ENCODE measurements around the gene ALK.

Gene ALK

DNA sequence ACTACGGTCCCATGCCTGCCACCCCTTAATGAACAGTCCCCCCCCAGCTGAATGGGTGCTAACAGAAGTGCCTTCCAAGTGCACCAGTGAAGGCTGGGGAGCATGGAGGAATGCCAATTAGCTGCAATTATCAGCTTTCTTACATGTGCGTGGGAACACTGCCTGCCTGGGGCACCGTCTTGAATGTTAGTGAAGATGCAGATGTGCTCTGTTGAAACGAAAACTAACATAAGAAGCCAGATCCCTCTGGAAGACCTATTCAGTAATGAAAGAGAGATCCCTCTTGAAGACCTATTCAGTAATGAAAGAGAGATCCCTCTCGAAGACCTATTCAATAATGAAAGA is 651.6 kb downstream of the ALK start:
- TF ChIP-seq GATA3 (IDR thresholded peaks at IDR 0.05; ENCODE audit: low read depth, low read length) (no peak), GATA2 (IDR thresholded peaks at IDR 0.05; ENCODE audit: low read depth, low read length) (no peak)

DNA sequence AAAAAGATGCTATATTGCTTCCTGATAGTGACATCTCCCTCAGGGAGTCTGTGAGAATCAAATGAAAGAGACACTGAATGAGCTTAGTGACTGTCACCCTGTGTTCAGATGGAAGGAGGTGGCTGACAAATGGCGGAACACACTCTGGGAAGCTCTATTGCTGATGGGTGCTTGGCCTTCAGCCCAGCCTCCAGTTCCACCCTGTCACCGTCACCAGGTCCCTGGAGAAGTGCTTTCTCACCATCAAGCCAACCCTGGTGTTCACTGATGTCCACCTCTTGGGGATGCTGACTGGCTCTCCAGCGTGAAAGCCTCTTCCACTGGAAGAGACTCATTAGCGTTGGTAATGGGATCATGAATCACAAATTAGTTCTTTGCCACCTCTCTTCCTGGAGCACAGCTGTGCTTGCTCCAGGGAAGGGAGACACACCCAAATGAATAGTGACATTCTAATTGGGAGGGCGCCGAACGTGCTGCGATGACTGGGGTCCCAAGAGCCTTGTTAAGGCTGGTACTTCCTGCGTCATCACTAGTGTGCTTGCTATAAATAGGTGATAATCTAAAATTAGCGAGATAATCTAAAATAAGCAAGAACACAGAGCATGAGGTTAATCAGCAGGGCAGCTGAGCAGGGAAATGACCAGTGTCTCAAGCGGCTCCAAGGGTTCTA is 652.2 kb downstream of the ALK start:
- TF ChIP-seq GATA3 (IDR thresholded peaks at IDR 0.05; ENCODE audit: low read depth, low read length) (no peak), GATA2 (IDR thresholded peaks at IDR 0.05; ENCODE audit: low read depth, low read length) (no peak)

DNA sequence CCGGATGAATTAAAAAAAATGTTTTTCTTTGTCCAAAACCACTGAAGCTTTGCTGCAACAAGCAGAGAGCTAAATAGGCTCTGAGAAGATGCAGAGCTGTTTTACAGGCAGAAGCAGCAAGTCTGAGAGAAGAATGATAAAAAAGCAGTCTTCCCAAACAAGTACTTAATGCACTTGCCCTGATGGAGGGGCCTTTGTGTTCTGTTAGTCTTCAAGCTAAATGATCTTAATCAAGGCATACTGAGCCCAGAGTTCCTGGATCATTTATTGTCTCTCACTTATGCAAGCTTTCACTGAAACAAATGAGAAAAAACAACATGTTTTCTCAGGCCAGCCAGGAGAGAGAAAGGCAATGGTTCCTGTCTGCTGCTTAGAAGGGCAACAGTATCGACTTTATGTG is 653.7 kb downstream of the ALK start:
- peak; percentile 89 for TF ChIP-seq GATA2 (IDR thresholded peaks at IDR 0.05; ENCODE audit: low read depth, low read length)
- peak; percentile 89 for TF ChIP-seq GATA3 (IDR thresholded peaks at IDR 0.05; ENCODE audit: low read depth, low read length)

DNA sequence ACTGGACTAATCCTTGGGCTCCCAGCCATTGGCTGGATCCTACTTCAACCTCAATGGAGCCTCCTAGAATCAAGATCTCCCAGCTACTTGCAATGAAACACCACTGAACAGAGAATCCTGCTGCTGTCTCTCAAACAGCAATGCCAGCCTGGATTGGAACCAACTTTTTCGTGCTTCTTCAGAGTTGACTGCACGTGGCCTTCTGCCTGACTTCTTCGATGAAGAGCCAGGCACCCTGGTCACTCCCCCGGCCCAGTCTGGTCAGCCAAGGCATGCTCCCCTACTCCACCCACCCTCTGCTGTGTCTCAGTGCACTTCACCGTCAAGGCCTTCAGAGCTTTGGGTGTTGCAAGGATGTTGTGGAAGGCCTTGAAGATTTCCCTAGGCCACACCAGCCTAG is 657.5 kb downstream of the ALK start:
- TF ChIP-seq GATA2 (IDR thresholded peaks at IDR 0.05; ENCODE audit: low read depth, low read length) (no peak), GATA3 (IDR thresholded peaks at IDR 0.05; ENCODE audit: low read depth, low read length) (no peak)

DNA sequence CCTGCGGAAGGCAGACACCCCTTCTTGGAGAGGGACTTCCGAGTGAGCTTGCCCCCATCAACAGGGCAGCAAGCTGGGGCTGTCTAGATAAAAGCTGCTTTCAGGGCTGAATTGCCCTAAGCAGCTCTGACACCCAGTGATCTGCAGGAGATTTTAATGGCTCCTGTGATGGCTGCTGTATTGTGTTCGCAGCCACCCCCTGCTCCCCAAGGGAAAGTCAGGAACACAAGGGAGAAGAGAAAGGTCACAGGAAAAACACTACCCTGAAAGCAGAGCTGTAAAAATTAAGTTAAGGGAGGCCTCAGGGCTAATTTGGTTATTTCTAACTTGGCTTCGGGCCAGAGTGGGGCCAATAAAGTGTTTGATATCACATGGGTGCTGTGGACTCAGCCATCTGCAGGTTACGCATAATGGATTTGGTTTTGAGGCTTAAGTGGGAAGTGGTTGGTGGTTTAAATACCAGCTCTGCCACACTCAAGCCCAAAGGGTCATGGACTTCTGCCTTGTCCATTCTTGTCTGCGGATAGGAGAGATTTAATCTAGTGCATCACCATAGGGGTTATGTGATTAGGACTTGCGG is 658.6 kb downstream of the ALK start:
- peak; percentile 91 for TF ChIP-seq GATA2 (IDR thresholded peaks at IDR 0.05; ENCODE audit: low read depth, low read length)
- peak; percentile 77 for TF ChIP-seq GATA3 (IDR thresholded peaks at IDR 0.05; ENCODE audit: low read depth, low read length)

DNA sequence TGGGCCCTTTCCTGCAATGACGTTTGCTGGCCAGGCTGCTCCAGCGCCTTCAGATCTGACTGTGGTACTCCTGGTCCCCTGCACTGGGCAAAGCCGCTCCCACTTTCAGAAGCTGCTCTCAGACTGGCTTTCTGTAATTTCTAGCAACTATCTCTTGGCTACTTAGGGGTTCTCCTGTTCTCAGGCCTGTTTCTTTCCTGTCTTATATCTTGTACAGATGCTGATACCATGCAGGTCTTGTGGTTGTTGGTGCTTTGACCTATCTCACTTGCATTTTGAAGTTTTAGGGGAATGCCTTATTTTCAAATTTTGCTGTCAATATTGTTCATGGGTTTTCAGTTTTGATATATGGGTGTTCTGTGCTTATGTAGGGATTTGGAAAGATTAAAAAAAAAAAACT is 660.4 kb downstream of the ALK start:
- TF ChIP-seq GATA3 (IDR thresholded peaks at IDR 0.05; ENCODE audit: low read depth, low read length) (no peak), GATA2 (IDR thresholded peaks at IDR 0.05; ENCODE audit: low read depth, low read length) (no peak)

DNA sequence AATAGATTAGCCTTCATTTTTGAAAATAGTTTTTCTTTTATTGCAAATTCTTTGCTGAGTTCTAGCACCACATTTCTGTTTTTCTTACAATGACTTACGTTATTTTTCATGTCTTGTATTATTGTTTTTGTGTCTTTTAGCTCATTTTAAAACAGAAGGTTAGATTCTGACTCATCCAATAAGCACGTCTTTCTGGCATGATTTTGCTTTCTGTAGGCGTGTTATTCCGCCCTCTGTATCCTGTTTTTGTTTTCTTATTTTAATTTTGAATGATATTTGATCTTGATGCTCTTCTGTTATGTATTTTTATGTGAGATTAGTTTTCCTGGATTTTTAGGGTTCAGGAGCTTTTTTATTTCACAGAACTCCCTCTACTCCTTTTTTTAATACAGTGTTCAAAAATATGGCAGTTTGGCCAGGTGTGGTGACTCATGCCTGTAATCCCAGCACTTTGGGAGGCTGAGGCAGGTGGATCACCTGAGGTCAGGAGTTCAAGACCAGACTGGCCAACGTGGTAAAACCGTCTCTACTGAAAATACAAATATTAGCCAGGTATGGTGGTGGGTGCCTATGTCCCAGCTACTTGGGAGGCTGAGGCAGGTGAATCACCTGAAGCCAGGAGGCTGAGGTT is 661.1 kb downstream of the ALK start:
- TF ChIP-seq GATA2 (IDR thresholded peaks at IDR 0.05; ENCODE audit: low read depth, low read length): no peak
- TF ChIP-seq GATA3 (IDR thresholded peaks at IDR 0.05; ENCODE audit: low read depth, low read length): no peak

DNA sequence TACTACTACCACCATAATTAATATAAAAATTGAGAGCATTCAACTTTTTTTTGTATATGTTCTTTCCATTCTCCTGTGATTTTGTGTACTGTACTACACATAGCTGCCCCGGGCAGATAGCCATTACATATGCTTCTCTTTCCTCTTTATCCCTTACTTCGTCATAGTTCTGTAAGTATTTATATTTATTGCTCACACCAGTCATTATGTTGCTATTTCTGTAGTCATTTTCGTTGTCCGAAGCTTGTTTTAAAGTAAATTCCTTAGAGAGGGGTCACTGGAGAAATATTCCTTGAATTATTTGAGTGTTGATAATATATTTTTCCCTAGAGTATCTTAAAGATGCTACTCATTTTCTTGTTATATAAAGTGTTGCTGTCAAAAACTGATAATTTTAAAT is 662.2 kb downstream of the ALK start:
- TF ChIP-seq GATA3 (IDR thresholded peaks at IDR 0.05; ENCODE audit: low read depth, low read length) (no peak), GATA2 (IDR thresholded peaks at IDR 0.05; ENCODE audit: low read depth, low read length) (no peak)

DNA sequence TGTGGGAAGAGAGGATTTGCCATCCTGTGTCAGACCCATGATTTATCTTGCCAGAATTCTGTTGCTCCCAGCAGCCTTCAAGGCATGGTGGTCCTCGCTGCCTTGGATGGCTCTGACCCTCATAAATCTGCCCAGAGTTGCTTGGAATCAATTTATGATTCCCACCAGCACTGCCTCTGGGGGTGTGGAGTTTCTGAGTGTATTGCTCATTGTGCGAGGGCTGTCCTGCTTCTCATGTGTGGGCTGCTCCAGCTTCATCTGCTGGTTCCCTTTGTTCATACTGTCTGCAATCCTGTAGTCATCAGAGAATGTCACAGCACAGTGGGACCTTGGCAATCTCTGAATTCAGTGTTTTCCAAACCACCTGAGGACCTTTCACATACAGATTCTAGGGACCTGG is 666.4 kb downstream of the ALK start:
- no peak for TF ChIP-seq GATA2 (IDR thresholded peaks at IDR 0.05; ENCODE audit: low read depth, low read length)
- no peak for TF ChIP-seq GATA3 (IDR thresholded peaks at IDR 0.05; ENCODE audit: low read depth, low read length)

DNA sequence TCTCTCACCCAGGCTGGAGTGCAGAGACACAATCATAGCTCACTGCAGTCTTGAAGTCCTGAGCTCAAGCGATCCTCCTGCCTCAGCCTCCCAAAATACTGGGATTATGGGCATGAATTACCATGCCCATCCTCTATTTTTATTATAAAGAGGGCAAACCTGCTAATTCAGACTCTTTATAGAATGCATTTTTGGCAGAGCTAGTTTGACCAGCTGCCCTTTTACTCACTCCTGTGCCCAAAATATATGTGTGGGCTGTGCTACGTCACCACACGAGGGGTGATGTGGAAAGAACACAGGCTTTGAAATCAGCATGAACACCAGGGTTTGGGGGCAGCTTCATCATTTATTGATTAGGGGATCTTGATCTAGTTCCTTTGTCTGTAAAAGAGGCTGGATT is 668.4 kb downstream of the ALK start:
- TF ChIP-seq GATA2 (IDR thresholded peaks at IDR 0.05; ENCODE audit: low read depth, low read length) (no peak), GATA3 (IDR thresholded peaks at IDR 0.05; ENCODE audit: low read depth, low read length) (no peak)

DNA sequence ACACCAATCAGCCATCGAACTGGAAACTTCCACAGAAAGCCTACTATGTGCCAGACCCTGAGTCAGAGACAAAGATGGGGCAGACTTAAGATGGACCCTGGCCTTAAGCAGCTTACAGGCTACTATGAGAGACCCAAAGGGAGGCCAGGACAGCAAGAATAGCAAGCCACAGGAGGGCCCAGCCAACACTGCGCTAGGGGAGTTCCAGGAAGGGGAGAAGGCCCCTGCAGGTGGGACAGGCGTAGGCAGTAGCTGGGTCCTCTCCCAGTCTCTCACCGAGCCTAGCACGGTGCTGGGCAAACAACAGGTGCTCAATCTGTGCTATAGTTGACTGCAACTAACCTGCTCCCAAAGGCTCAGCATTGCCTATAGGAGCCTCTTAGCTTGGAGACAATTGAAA is 670.0 kb downstream of the ALK start:
- TF ChIP-seq GATA2 (IDR thresholded peaks at IDR 0.05; ENCODE audit: low read depth, low read length) (no peak), GATA3 (IDR thresholded peaks at IDR 0.05; ENCODE audit: low read depth, low read length) (no peak)

DNA sequence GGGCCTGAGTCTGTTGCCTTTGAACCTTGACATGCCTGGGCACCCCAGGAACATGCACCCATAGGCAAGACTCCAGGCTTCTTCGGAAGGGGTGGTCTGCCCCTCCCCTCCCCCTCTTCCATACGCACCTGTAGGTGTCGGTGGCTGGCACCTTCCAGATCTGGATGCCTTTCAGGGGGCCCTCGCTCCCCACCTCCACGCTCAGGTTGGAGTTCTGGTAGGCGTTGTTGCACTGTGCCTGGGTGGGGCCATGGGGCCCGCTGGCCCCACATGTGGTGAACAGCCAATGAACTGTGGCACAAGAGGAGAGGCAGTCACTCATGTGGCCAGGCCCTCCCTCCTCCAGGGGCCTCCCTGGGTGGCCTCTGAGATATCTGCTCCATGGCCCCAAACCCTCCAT is 670.4 kb downstream of the ALK start:
- TF ChIP-seq GATA3 (IDR thresholded peaks at IDR 0.05; ENCODE audit: low read depth, low read length) (no peak), GATA2 (IDR thresholded peaks at IDR 0.05; ENCODE audit: low read depth, low read length) (no peak)

DNA sequence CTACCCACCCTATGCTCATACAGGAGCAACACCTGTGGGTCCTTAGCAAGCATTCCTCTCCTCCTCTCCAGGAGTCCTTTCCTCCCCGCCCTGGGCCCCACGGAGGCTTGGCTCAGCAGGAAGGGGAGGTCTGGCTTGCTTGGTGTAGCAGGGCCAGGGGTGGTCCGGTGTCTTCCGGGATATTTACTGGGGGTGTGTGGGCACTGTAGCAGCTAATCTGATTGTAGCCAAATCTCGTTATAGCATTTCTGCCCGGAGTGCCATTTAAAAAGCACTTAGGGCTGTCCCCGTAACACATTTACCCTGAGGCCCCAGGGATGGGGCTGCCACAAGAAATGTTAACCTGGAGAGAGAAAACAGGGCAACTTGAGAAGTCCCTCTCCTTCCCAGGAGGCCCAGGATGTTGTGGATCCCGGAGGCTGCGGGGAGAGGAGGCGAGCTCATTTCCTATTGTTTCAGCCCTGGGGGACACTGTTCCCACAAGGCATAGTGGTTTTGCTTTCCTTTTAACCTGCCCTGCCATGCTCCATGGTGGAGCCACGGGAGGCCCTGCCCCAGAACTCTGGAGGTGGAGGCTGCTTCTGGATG is 671.6 kb downstream of the ALK start:
- TF ChIP-seq GATA2 (IDR thresholded peaks at IDR 0.05; ENCODE audit: low read depth, low read length) (peak; percentile 67), GATA3 (IDR thresholded peaks at IDR 0.05; ENCODE audit: low read depth, low read length) (no peak)

DNA sequence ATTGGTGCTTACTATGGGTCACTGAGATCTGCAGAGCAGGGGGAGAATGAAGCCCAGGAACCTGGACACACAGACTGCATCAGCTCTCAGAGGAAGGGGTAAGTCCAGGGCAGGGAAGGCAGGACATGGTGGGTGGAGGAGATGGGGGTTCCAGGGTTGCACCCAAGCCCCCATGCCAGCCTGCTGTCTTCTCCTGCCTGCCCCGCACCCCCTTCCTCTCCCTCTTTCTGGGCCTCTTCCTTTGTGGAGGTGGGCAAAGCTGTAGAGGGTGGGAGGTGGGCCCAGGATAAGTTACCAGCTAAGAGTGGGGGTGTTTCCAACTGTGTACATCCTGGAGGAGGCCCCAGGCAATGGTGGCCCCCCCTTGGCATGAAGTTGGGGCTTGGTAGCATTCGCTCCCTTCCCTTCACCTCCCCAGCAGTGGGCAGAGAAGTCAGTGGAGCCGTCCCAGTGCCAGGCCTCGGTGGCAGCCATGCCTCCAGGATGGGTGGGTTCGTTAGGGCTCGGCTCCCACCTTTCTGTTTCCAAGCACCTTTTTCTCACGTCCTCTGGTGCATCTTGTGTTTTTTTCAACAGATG is 674.0 kb downstream of the ALK start:
- TF ChIP-seq GATA2 (IDR thresholded peaks at IDR 0.05; ENCODE audit: low read depth, low read length) (no peak), GATA3 (IDR thresholded peaks at IDR 0.05; ENCODE audit: low read depth, low read length) (no peak)
